ENCODE data around the gene DNAH3.
"Not testable (repeated sequence)": the region's sequence is repeated elsewhere in the genome, so short reads cannot be mapped to it uniquely, and the experiment has no call there.

DNA sequence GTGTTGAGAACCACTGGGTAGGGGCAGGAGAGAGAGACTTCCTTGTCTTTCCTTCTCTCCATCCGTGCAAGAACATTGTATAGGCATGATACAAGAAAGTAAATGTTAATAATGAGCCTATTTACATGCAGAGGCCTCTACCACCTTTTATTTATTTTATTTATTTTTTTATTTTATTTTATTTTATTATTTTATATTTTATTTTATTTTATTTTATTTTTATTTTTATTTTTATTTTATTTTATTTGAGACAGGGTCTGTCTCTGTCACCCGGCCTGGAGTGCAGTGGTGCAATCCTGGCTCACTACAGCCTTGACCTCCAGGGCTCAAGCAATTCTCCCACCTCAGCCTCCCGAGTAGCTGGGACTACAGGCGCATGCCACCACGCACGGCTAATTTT, 87.3 kb downstream of the DNAH3 start:
- not testable (repeated sequence) for TF ChIP-seq EZH2phosphoT487 (IDR thresholded peaks at IDR 0.05; ENCODE audit: borderline replicate concordance)
- TF ChIP-seq, protein P1, sequence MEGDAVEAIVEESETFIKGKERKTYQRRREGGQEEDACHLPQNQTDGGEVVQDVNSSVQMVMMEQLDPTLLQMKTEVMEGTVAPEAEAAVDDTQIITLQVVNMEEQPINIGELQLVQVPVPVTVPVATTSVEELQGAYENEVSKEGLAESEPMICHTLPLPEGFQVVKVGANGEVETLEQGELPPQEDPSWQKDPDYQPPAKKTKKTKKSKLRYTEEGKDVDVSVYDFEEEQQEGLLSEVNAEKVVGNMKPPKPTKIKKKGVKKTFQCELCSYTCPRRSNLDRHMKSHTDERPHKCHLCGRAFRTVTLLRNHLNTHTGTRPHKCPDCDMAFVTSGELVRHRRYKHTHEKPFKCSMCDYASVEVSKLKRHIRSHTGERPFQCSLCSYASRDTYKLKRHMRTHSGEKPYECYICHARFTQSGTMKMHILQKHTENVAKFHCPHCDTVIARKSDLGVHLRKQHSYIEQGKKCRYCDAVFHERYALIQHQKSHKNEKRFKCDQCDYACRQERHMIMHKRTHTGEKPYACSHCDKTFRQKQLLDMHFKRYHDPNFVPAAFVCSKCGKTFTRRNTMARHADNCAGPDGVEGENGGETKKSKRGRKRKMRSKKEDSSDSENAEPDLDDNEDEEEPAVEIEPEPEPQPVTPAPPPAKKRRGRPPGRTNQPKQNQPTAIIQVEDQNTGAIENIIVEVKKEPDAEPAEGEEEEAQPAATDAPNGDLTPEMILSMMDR (conservative IDR thresholded peaks at IDR 0.05; ENCODE audit: low read length), result not testable (repeated sequence)

All from Loucy (cell line).